SKM-1 treated with dmso at 0.1 percent for 144 hours (cell line): ENCODE measurements around the gene MYH15.

Source experiments
- DNase-seq: peaks from one replicate; lab custom pipeline; 2025; ENCODE audit not compliant: unreplicated experiment; lab: John Stamatoyannopoulos, UW

The MYH15 gene

DNA sequence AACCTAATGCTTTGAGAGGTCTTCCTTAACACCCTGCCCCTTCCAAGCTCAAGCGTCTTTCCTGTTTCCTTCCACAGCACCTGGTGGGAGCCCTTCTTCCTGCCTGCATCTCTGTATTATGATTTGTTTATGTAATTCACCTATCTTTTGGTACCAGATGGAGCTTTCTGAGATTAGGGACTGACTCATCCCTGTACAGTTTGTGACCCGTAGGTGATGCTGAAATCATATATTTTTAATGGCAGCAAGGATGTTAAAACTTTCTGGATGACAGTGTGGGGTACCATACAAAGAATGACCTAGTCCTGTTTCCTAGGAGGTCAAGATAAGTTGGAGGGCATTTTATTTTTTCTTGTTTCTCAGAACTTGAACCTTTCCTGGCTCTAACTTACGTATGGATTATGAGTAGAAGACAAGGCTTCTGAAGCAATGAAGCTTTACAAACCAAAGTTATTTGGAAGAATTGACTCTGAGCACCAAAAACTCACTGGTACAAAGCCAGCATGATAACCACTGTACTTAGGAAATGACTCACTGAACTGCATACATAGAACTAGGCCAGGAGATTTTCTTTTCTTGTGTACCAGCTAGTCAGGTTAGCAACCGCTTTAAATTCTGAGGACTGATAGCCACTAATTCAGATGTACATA lies 167.4 kb downstream of the MYH15 start:
- DNase-seq: no peak

GRCh38 chr3:108341911-108342310 lies 168.5 kb downstream of the MYH15 start:
- no peak for DNase-seq

- no peak for DNase-seq
Observed at GRCh38 chr3:108338901-108339545, 171.4 kb downstream of the MYH15 start.

DNA sequence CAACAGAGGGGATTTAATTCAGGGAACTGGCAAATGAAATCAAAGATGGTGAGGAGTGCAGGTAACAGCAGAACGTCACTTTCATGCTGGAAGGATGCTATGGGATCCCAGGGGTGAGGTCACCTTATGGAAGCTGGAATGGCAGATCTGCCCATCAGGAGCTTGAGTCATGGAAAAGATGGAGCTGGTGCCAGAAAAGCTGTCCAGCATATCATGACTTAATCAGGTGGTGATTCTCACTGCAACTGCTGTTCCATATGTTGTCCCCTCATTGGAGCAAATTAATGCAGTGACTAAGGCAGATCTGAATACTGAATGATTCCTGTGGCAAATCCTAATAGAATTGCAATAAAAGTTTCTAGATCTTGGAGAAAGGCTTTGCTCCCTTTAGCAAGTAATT lies 175.7 kb downstream of the MYH15 start:
- no peak for DNase-seq

DNA sequence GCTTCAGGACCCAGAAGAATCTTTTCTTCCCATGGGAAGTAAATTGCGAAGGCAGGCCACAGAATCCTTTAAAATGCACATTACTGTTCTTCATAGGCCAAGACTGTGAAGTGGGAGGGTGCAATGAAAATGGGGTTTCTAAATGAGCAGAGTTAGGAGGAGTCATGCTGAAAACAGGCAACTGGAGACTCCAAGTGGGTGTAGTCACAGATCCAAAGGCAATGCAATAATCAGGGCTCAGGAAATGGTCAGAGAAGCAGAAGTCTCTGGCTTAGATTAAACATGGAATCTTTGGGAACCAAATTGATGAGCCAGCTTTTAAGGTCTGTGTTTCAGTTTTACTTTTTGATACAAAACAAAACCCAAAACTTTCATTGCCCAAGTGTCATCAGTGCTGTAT lies 176.4 kb downstream of the MYH15 start:
- DNase-seq: no peak

GRCh38 chr3:108331792-108332191 lies 178.6 kb downstream of the MYH15 start:
- no peak for DNase-seq
